GM20000 (cell line): ENCODE measurements around the gene ELK4.

Source experiments
- DNase-seq: peaks from one replicate; pipeline ENCODE4 v3.0.0; 2012; ENCODE audit warnings: low spot score
- TF ChIP-seq, protein P1 (sequence below): IDR thresholded peaks from 2 replicates; pipeline ENCODE4 v1.5.1; 2012; ENCODE audit warnings: mild to moderate bottlenecking, control low read depth; ENCODE audit errors: extremely low read depth, missing control alignments

Gene ELK4

DNA sequence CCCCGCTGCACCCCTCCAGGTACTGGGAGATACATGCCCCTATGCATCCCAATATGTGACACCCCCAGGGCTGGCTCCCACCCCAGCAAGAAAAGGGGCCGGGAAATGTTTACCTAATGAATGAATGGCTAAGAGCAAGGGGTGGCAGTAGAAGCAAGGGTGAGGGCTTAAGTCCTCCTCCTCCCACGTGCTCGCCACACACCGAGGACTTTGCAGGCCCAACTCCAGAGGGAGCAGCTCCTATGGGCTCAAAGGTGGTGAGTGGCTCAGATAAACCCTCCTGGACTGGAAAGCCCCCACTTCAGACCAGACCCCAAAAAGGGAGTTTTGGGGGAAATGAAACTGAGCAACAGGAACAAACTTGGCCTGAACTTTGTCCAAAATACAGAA is 37.1 kb upstream of the ELK4 start:
- TF ChIP-seq, protein P1, sequence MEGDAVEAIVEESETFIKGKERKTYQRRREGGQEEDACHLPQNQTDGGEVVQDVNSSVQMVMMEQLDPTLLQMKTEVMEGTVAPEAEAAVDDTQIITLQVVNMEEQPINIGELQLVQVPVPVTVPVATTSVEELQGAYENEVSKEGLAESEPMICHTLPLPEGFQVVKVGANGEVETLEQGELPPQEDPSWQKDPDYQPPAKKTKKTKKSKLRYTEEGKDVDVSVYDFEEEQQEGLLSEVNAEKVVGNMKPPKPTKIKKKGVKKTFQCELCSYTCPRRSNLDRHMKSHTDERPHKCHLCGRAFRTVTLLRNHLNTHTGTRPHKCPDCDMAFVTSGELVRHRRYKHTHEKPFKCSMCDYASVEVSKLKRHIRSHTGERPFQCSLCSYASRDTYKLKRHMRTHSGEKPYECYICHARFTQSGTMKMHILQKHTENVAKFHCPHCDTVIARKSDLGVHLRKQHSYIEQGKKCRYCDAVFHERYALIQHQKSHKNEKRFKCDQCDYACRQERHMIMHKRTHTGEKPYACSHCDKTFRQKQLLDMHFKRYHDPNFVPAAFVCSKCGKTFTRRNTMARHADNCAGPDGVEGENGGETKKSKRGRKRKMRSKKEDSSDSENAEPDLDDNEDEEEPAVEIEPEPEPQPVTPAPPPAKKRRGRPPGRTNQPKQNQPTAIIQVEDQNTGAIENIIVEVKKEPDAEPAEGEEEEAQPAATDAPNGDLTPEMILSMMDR, result no peak
- peak; percentile 82 for DNase-seq

GRCh38 chr1:205667909-205668643 is 36.3 kb upstream of the ELK4 start:
- no peak for DNase-seq
- TF ChIP-seq, protein P1, result no peak

DNA sequence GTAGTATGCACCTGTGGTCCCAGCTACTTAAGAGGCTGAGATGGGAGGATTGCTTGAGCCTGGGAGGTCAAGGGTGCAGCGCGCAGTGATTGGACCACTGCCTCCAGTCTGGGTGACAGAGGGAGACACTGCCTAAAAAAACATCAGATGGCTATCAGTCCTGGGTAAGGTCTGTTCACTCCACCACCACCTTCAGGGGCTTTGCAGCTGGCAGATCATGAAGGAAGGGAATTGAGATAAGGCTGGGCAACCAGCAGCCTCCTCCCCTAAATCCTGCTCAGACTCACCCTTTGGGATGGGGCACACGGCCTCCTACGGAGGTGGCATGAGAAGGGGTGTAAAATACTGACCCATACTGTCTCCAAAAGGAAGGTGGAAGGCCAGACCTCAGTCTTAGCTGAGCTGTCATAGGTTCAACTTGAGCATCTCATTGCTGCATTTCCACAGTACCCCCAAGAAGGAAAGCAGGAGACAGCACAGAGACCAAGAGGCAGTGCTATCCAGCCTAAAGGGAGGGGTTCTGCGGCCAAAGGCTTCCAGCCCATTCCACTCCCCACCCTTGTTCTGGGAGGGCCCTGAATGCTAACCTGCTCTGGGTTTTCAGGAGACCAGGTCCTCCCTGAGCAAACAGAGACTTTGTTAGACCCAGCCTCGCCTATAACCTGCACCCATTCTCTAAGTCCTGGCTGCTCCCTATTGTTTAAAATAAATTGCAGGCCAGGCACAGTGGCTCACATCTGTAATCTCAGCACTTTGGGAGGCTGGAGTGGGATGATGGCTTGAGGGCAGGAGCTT is 34.8 kb upstream of the ELK4 start:
- DNase-seq, result no peak
- TF ChIP-seq, protein P1, result no peak

GRCh38 chr1:205665201-205666045 is 33.6 kb upstream of the ELK4 start:
- TF ChIP-seq, protein P1, result no peak
- DNase-seq, result no peak

- DNase-seq, result no peak
- TF ChIP-seq, protein P1, result no peak
Measured at GRCh38 chr1:205664399-205665017, 32.7 kb upstream of the ELK4 start.

DNA sequence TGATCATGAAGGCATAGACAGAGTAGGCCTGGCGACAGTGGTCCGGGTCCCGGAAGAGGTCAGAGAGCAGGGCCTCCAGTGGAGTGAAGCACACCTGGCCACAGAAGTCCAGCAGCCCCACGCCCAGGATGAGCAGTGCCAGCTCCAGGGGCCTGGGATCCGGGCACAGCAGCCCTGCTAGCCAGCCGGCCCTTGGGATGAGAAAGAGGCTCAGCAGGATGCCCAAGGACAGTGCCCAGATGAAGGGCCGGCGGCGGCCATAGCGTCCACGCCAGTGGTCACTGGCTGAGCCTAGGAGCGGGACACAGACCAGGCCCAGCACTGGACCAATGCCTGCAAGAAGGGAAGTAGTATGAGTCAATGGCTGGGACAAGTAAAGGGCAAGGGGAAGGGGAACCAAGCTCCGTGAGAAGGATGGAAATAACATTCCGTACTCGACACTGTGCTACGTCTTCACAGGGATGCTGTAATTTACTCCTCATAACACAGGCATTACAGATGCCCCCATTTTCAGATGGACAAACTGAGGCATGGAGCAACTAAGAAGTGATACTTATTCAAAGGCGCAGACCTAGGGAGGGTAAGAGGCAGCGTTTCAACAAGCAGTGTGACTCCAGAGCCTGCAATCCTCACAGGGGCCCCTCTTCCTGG is 31.6 kb upstream of the ELK4 start:
- TF ChIP-seq, protein P1, result no peak
- DNase-seq, result no peak
